Caki2 (cell line): ENCODE data around the gene SMG1. TPM values are rescaled to one million over a fixed set of nuclear protein-coding genes. Genes with fewer than 3 reads are reported as not detected.
"Not testable (repeated sequence)": the region's sequence is repeated elsewhere in the genome, so short reads cannot be mapped to it uniquely, and the experiment has no call there.

Experiments
- DNase-seq: peaks from one replicate; pipeline ENCODE4 v3.0.0-alpha.2; 2015; ENCODE audit warnings: low read depth
- in situ Hi-C: cut with HindIII; loops from 2 replicates; pipeline ENCODE4 v1.10.0; 2016; ENCODE audit warnings: low sequenced_read_pairs, low pct_unique_long_range_greater_than_20kb, mixed read lengths
- total RNA-seq: library from RNA; depleted of rRNA; stranded (reverse); fragments of >200 nt; shearing (Covaris generic); gene quantifications from 2 replicates; pipeline ENCODE4 v1.2.3, GENCODE V29; 2014; ENCODE audit warnings: low replicate concordance

The SMG1 gene
- total RNA-seq, 1 experiment from 2014 or later: 35.6 TPM

- DNase-seq: no peak
- in situ Hi-C loops: no loop called here
Observed at GRCh38 chr16:18938986-18939385, 12.8 kb upstream of the SMG1 start.

- DNase-seq: no peak
- in situ Hi-C loops: no loop called here
Observed at GRCh38 chr16:18937390-18937789, 11.2 kb upstream of the SMG1 start.

- DNase-seq: no peak
- in situ Hi-C loops: no loop called here
Observed at GRCh38 chr16:18936727-18937340, 10.6 kb upstream of the SMG1 start.

GRCh38 chr16:18933501-18933900 lies 7.3 kb upstream of the SMG1 start:
- DNase-seq: no peak

GRCh38 chr16:18932243-18932987 lies 6.2 kb upstream of the SMG1 start:
- in situ Hi-C loops: no loop called here

More at GRCh38 chr16:18933501-18933900, 7.3 kb upstream of the SMG1 start:
- in situ Hi-C loops: no loop called here

GRCh38 chr16:18931756-18932155 lies 5.5 kb upstream of the SMG1 start:
- in situ Hi-C loops: no loop called here

More at GRCh38 chr16:18932243-18932987, 6.2 kb upstream of the SMG1 start:
- DNase-seq: peak; percentile 54

GRCh38 chr16:18930095-18930494 lies 3.9 kb upstream of the SMG1 start:
- in situ Hi-C loops, DNase-seq: not testable (repeated sequence)

More at GRCh38 chr16:18931756-18932155, 5.5 kb upstream of the SMG1 start:
- no peak for DNase-seq

- in situ Hi-C loops: not testable (repeated sequence)
- DNase-seq: peak; percentile 79
Observed at GRCh38 chr16:18928073-18928472, 1.9 kb upstream of the SMG1 start.

GRCh38 chr16:18925215-18925985 lies 808 bp downstream of the SMG1 start:
- DNase-seq, in situ Hi-C loops: not testable (repeated sequence)

- DNase-seq, in situ Hi-C loops: not testable (repeated sequence)
Observed at GRCh38 chr16:18923935-18924334, 2.3 kb downstream of the SMG1 start.

GRCh38 chr16:18923124-18923523 lies 3.1 kb downstream of the SMG1 start:
- DNase-seq, in situ Hi-C loops: not testable (repeated sequence)

- DNase-seq, in situ Hi-C loops: not testable (repeated sequence)
Observed at GRCh38 chr16:18909585-18909984, 16.6 kb downstream of the SMG1 start.

- DNase-seq, in situ Hi-C loops: not testable (repeated sequence)
Observed at GRCh38 chr16:18908716-18909115, 17.5 kb downstream of the SMG1 start.

GRCh38 chr16:18902778-18903177 lies 23.4 kb downstream of the SMG1 start:
- in situ Hi-C loops, DNase-seq: not testable (repeated sequence)

GRCh38 chr16:18902044-18902443 lies 24.2 kb downstream of the SMG1 start:
- in situ Hi-C loops, DNase-seq: not testable (repeated sequence)

- DNase-seq, in situ Hi-C loops: not testable (repeated sequence)
Observed at GRCh38 chr16:18901194-18901593, 25.0 kb downstream of the SMG1 start.

GRCh38 chr16:18884456-18884855 lies 41.8 kb downstream of the SMG1 start:
- DNase-seq, in situ Hi-C loops: not testable (repeated sequence)

GRCh38 chr16:18877734-18878133 lies 48.5 kb downstream of the SMG1 start:
- not testable (repeated sequence) for DNase-seq

GRCh38 chr16:18877259-18877658 lies 48.9 kb downstream of the SMG1 start:
- in situ Hi-C loops, DNase-seq: not testable (repeated sequence)

More at GRCh38 chr16:18877734-18878133, 48.5 kb downstream of the SMG1 start:
- in situ Hi-C loops: not testable (repeated sequence)
